Epidermal melanocyte (primary cell): Measurements from ENCODE around the gene SPAG7.

Source experiments
- DNase-seq: peaks from one replicate; pipeline ENCODE4 v3.0.0; 2011; ENCODE audit warnings: low spot score; ENCODE audit not compliant: insufficient read length

The SPAG7 gene

GRCh38 chr17:4950746-4951204, 16.8 kb downstream of the SPAG7 start, which contains the start of gene ENO3:
Gene ENO3, plus strand, starts transcription at chr17:4951119. Its CDS starts 711 bp downstream, at chr17:4951830.
- no peak for DNase-seq

GRCh38 chr17:4950075-4950745, 17.4 kb downstream of the SPAG7 start:
- no peak for DNase-seq

GRCh38 chr17:4949321-4950074, 18.1 kb downstream of the SPAG7 start:
- DNase-seq: peak; percentile 38

- DNase-seq: peak; percentile 97
Measured at GRCh38 chr17:4948931-4949320, 18.7 kb downstream of the SPAG7 start.

- DNase-seq: peak; percentile 93
Measured at GRCh38 chr17:4948166-4948930, 19.3 kb downstream of the SPAG7 start, which contains the start of gene PFN1. Gene PFN1, minus strand, starts transcription at chr17:4948530. Its CDS starts 136 bp downstream, at chr17:4948394.

- peak; percentile 21 for DNase-seq
Measured at GRCh38 chr17:4947411-4948165, 20.0 kb downstream of the SPAG7 start.

GRCh38 chr17:4947010-4947410, 20.6 kb downstream of the SPAG7 start:
- peak; percentile 12 for DNase-seq

- peak; percentile 4 for DNase-seq
Measured at GRCh38 chr17:4946312-4946976, 21.2 kb downstream of the SPAG7 start.

- DNase-seq: peak; percentile 22
Measured at GRCh38 chr17:4945944-4946280, 21.7 kb downstream of the SPAG7 start.

GRCh38 chr17:4945176-4945943, 22.3 kb downstream of the SPAG7 start:
- peak; percentile 34 for DNase-seq

- DNase-seq: peak; percentile 5
Measured at GRCh38 chr17:4944554-4945175, 23.0 kb downstream of the SPAG7 start.

- peak; percentile 10 for DNase-seq
Measured at GRCh38 chr17:4944163-4944553, 23.5 kb downstream of the SPAG7 start.

GRCh38 chr17:4942760-4943508, 24.7 kb downstream of the SPAG7 start:
- DNase-seq: no peak

GRCh38 chr17:4941319-4941610, 26.4 kb downstream of the SPAG7 start:
- no peak for DNase-seq

GRCh38 chr17:4940555-4941318, 26.9 kb downstream of the SPAG7 start:
- peak; percentile 91 for DNase-seq

GRCh38 chr17:4939796-4940554, 27.6 kb downstream of the SPAG7 start, which contains the start of the genes RNF167 and SLC25A11:
Gene RNF167, plus strand, starts transcription at chr17:4940268. Its CDS starts 642 bp downstream, at chr17:4940910.
Gene SLC25A11, minus strand, starts transcription at chr17:4940046. Its CDS starts 136 bp downstream, at chr17:4939910.
- DNase-seq: peak; percentile 99

GRCh38 chr17:4939546-4939795, 28.1 kb downstream of the SPAG7 start:
- DNase-seq: no peak
